Liver (tissue), 9 donors: Measurements from ENCODE around the gene PFDN4. TPM values are rescaled to one million over a fixed set of nuclear protein-coding genes. Genes with fewer than 3 reads are reported as not detected.
"Not testable (repeated sequence)": the region's sequence is repeated elsewhere in the genome, so short reads cannot be mapped to it uniquely, and the experiment has no call there.

Experiments used
- DNase-seq: peaks from one replicate; pipeline ENCODE4 v3.0.0-alpha.2; 2017; ENCODE audit warnings: low spot score
- H3K27ac ChIP-seq, 2 donors: one replicate each; pipeline ENCODE4 v1.7.0; 2013; ENCODE audit warnings: inconsistent platforms in 2 of 2, low read length in 2 of 2, control low read depth in 1 of 2, low read depth in 1 of 2, mild to moderate bottlenecking in 1 of 2
- H3K27me3 ChIP-seq, 4 donors: one replicate each; pipeline versions ENCODE4 v1.6.1 to v1.7.0; 2013; ENCODE audit warnings: low read length in 3 of 4, inconsistent platforms in 1 of 4, mild to moderate bottlenecking in 1 of 4, moderate library complexity in 1 of 4; ENCODE audit not compliant: control insufficient read depth in 4 of 4, insufficient read depth in 4 of 4
- H3K36me3 ChIP-seq, 4 donors: one replicate each; pipeline versions ENCODE4 v1.6.1 to v1.7.0; 2013; ENCODE audit warnings: low read length in 3 of 4, mild to moderate bottlenecking in 3 of 4, low read depth in 1 of 4, moderate library complexity in 1 of 4; ENCODE audit not compliant: control insufficient read depth in 4 of 4, insufficient read depth in 3 of 4
- H3K4me1 ChIP-seq, 4 donors: one replicate each; pipeline versions ENCODE4 v1.6.1 to v1.7.0; 2013; ENCODE audit warnings: low read length in 3 of 4, mild to moderate bottlenecking in 3 of 4, moderate library complexity in 1 of 4; ENCODE audit not compliant: control insufficient read depth in 4 of 4, insufficient read depth in 4 of 4
- H3K4me3 ChIP-seq, 3 donors: one replicate each; pipeline versions ENCODE4 v1.6.1 to v1.7.0; 2013; ENCODE audit warnings: low read length in 3 of 3, control low read depth in 1 of 3, low read depth in 1 of 3, mild to moderate bottlenecking in 1 of 3
- H3K9ac ChIP-seq, 2 donors: one replicate each; pipeline ENCODE4 v1.7.0; 2013; ENCODE audit warnings: low read length in 2 of 2, mild to moderate bottlenecking in 2 of 2, moderate library complexity in 2 of 2, control low read depth in 1 of 2, low read depth in 1 of 2
- H3K9me3 ChIP-seq, 4 donors: one replicate each; pipeline versions ENCODE4 v1.6.1 to v1.7.0; 2013; ENCODE audit warnings: low read length in 3 of 4; ENCODE audit not compliant: control insufficient read depth in 4 of 4
- EGR1 ChIP-seq, 2 donors: IDR thresholded peaks; 2 replicates each; pipeline ENCODE4 v1.6.1; 2016 to 2018; ENCODE audit warnings: antibody characterized with exemption in 2 of 2, low read depth in 2 of 2
- FOXA1 ChIP-seq: IDR thresholded peaks from 2 replicates; pipeline ENCODE4 v1.6.1; 2016; ENCODE audit warnings: antibody characterized with exemption
- FOXA2 ChIP-seq: IDR thresholded peaks from 2 replicates; pipeline ENCODE4 v1.6.1; 2016; ENCODE audit warnings: antibody characterized with exemption
- GABPA ChIP-seq, 2 donors: IDR thresholded peaks in 1 of 2; conservative IDR thresholded peaks in 1 of 2; 2 replicates each; pipeline ENCODE4 v1.6.1; 2016; ENCODE audit warnings: antibody characterized with exemption in 2 of 2, mild to moderate bottlenecking in 1 of 2, moderate library complexity in 1 of 2
- HNF4A ChIP-seq, 2 donors: conservative IDR thresholded peaks; 2 replicates each; pipeline ENCODE4 v1.6.1; 2016; ENCODE audit warnings: antibody characterized with exemption in 2 of 2, mild to moderate bottlenecking in 2 of 2
- HNF4G ChIP-seq: IDR thresholded peaks from 2 replicates; pipeline ENCODE4 v1.6.1; 2016; ENCODE audit warnings: antibody characterized with exemption
- JUND ChIP-seq, 2 donors: IDR thresholded peaks; 2 replicates each; pipeline ENCODE4 v1.6.1; 2016; ENCODE audit warnings: antibody characterized with exemption in 2 of 2
- NR2F2 ChIP-seq: IDR thresholded peaks from 2 replicates; pipeline ENCODE4 v1.6.1; 2016; ENCODE audit warnings: antibody characterized with exemption
- RAD21 ChIP-seq, 2 donors: IDR thresholded peaks; 2 replicates each; pipeline ENCODE4 v1.6.1; 2016; ENCODE audit warnings: antibody characterized with exemption in 2 of 2, mild to moderate bottlenecking in 2 of 2
- RXRA ChIP-seq, 2 donors: IDR thresholded peaks; 2 replicates each; pipeline ENCODE4 v1.6.1; 2017 to 2018; ENCODE audit warnings: antibody characterized with exemption in 2 of 2, mild to moderate bottlenecking in 1 of 2
- SP1 ChIP-seq: IDR thresholded peaks from 2 replicates; pipeline ENCODE4 v1.6.1; 2018; ENCODE audit warnings: antibody characterized with exemption, mild to moderate bottlenecking
- TAF1 ChIP-seq: conservative IDR thresholded peaks from 2 replicates; pipeline ENCODE4 v1.6.1; 2016; ENCODE audit warnings: antibody characterized with exemption, mild to moderate bottlenecking
- YY1 ChIP-seq: IDR thresholded peaks from 2 replicates; pipeline ENCODE4 v1.6.1; 2016; ENCODE audit warnings: antibody characterized with exemption, mild to moderate bottlenecking
- WGBS: extraction: QIAGEN DNeasy Blood & Tissue Kit; methylation state at CpG from one replicate; pipeline ENCODE4 v1.1.7; 2013; 5-methylcytosine and 5-hydroxymethylcytosine counted together
- polyA plus RNA-seq, 2 donors: library from polyadenylated mRNA; stranded (reverse) in 1 of 2; unstranded in 1 of 2; fragments of 200-250 nt in 1 of 2; fragments of >200 nt in 1 of 2; fragmentation: Nextera tagmentation in 1 of 2; extraction: Ambion mirVana in 1 of 2; gene quantifications; one replicate each; pipeline versions ENCODE4 v1.2.1 to v1.2.3, GENCODE V29; 2013 to 2015
- total RNA-seq, 2 donors: library from RNA; depleted of rRNA; stranded (reverse); fragments of >200 nt; gene quantifications; one replicate each; pipeline ENCODE4 v1.2.3, GENCODE V29; 2014
- TF ChIP-seq, protein P1 (sequence below): IDR thresholded peaks from 2 replicates; pipeline ENCODE4 v1.6.1; 2016; ENCODE audit warnings: antibody characterized with exemption, mild to moderate bottlenecking
- TF ChIP-seq, protein P2 (sequence below): IDR thresholded peaks from 2 replicates; pipeline ENCODE4 v1.6.1; 2016; ENCODE audit warnings: antibody characterized with exemption
- TF ChIP-seq, protein P3 (sequence below): IDR thresholded peaks from 2 replicates; pipeline ENCODE4 v1.6.1; 2016; ENCODE audit warnings: antibody characterized with exemption
- TF ChIP-seq, protein P4 (sequence below): IDR thresholded peaks from 2 replicates; pipeline ENCODE4 v1.6.1; 2016; ENCODE audit warnings: antibody characterized with exemption
- TF ChIP-seq, protein P5 (sequence below): fragments of 150-350 bp; IDR thresholded peaks from 2 replicates; pipeline ENCODE4 v1.5.1; 2017; ENCODE audit warnings: improper control_type of control experiment, low read depth, low read length; ENCODE audit not compliant: missing input control
- donor health status: healthy.
- donor health status: healthy.
- donor health status: healthy.
- donor health status: healthy.
- donor health status: healthy.

The PFDN4 gene
- total and polyA plus RNA-seq, 4 donors, result 12.9 to 17.3 (median 13.5) TPM

DNA sequence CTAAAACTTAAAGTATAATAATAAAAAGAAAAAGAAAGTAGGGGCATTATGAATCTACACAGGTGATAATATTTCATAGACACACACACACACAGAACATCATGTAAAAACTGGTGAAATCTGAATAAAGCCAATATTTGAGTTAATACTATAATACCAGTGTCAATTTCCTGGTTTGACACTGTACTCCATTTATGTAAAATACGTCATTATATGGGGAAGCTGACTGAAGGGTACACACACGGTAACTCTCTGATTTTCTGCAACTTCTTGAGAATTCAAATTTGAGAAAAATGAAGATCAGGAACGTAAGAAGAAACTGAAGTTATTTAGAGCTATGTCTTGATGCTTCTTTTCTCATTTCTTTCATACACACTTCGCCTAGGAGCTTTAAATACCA is 36.2 kb downstream of the PFDN4 start (continued):
- TF ChIP-seq, protein P1, sequence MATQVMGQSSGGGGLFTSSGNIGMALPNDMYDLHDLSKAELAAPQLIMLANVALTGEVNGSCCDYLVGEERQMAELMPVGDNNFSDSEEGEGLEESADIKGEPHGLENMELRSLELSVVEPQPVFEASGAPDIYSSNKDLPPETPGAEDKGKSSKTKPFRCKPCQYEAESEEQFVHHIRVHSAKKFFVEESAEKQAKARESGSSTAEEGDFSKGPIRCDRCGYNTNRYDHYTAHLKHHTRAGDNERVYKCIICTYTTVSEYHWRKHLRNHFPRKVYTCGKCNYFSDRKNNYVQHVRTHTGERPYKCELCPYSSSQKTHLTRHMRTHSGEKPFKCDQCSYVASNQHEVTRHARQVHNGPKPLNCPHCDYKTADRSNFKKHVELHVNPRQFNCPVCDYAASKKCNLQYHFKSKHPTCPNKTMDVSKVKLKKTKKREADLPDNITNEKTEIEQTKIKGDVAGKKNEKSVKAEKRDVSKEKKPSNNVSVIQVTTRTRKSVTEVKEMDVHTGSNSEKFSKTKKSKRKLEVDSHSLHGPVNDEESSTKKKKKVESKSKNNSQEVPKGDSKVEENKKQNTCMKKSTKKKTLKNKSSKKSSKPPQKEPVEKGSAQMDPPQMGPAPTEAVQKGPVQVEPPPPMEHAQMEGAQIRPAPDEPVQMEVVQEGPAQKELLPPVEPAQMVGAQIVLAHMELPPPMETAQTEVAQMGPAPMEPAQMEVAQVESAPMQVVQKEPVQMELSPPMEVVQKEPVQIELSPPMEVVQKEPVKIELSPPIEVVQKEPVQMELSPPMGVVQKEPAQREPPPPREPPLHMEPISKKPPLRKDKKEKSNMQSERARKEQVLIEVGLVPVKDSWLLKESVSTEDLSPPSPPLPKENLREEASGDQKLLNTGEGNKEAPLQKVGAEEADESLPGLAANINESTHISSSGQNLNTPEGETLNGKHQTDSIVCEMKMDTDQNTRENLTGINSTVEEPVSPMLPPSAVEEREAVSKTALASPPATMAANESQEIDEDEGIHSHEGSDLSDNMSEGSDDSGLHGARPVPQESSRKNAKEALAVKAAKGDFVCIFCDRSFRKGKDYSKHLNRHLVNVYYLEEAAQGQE, result no peak
- TF ChIP-seq, protein P2, sequence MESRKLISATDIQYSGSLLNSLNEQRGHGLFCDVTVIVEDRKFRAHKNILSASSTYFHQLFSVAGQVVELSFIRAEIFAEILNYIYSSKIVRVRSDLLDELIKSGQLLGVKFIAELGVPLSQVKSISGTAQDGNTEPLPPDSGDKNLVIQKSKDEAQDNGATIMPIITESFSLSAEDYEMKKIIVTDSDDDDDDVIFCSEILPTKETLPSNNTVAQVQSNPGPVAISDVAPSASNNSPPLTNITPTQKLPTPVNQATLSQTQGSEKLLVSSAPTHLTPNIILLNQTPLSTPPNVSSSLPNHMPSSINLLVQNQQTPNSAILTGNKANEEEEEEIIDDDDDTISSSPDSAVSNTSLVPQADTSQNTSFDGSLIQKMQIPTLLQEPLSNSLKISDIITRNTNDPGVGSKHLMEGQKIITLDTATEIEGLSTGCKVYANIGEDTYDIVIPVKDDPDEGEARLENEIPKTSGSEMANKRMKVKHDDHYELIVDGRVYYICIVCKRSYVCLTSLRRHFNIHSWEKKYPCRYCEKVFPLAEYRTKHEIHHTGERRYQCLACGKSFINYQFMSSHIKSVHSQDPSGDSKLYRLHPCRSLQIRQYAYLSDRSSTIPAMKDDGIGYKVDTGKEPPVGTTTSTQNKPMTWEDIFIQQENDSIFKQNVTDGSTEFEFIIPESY, result no peak
- no peak for TF ChIP-seq GABPA (IDR thresholded peaks at IDR 0.05 in 1 of 2, conservative IDR thresholded peaks at IDR 0.05 in 1 of 2)

DNA sequence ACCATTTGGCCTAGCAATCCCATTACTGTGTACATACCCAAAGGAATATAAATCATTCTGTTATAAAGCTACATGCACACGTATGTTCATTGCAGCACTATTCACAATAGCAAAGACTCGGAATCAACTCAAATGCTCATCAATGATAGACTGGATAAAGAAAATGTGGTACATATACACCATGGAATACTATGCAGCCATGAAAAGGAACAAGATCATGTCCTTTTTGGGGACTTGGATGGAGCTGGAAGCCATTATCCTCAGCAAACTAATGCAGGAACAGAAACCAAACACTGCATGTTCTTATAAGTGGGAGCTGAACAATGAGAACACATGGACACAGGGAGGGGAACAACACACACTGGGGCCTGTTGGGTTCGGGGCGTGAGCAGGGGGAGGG is 40.8 kb downstream of the PFDN4 start:
- H3K27ac ChIP-seq, H3K9me3 ChIP-seq, H3K4me3 ChIP-seq, DNase-seq, H3K36me3 ChIP-seq, H3K9ac ChIP-seq, H3K27me3 ChIP-seq, H3K4me1 ChIP-seq: not testable (repeated sequence)
- WGBS, result 82% methylated on average over 4 of the region's 4 CpGs

DNA sequence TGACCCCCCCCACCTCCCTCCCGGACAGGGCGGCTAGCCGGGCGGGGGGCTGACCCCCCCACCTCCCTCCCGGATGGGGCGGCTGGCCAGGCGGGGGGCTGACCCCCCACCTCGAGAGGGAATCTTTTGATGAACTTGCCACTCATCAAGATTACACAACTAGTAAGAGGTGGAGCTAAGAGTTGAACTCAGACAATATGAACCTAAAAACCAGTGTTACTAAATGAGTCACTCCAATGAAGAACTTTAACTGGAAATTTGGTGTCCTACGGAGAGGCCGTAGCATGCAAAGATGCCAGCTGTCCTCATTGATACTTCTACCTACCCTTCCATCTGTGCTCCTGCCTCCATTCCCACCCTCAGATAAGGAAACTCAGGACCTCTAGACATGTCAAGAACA is 42.8 kb downstream of the PFDN4 start:
- H3K27me3 ChIP-seq, result no peaks in the 10 kb centered on the region
- H3K36me3 ChIP-seq, result no peaks in the 10 kb centered on the region
- TF ChIP-seq NR2F2 (no peak), HNF4G (no peak), GABPA (IDR thresholded peaks at IDR 0.05 in 1 of 2, conservative IDR thresholded peaks at IDR 0.05 in 1 of 2) (no peak), SP1 (no peak), TAF1 (no peak), FOXA2 (no peak), FOXA1 (no peak), EGR1 (IDR thresholded peaks at IDR 0.05; ENCODE audit: low read depth in 2 of 2) (no peak), HNF4A (conservative IDR thresholded peaks at IDR 0.05) (no peak), RAD21 (IDR thresholded peaks at IDR 0.05) (no peak), RXRA (IDR thresholded peaks at IDR 0.05) (no peak), JUND (IDR thresholded peaks at IDR 0.05) (no peak), YY1 (no peak)
- TF ChIP-seq, protein P3, sequence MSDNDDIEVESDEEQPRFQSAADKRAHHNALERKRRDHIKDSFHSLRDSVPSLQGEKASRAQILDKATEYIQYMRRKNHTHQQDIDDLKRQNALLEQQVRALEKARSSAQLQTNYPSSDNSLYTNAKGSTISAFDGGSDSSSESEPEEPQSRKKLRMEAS, result no peak
- TF ChIP-seq, protein P4, sequence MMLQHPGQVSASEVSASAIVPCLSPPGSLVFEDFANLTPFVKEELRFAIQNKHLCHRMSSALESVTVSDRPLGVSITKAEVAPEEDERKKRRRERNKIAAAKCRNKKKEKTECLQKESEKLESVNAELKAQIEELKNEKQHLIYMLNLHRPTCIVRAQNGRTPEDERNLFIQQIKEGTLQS, result no peak
- TF ChIP-seq, protein P2, result no peak
- TF ChIP-seq, protein P1, result no peak
- TF ChIP-seq, protein P5, sequence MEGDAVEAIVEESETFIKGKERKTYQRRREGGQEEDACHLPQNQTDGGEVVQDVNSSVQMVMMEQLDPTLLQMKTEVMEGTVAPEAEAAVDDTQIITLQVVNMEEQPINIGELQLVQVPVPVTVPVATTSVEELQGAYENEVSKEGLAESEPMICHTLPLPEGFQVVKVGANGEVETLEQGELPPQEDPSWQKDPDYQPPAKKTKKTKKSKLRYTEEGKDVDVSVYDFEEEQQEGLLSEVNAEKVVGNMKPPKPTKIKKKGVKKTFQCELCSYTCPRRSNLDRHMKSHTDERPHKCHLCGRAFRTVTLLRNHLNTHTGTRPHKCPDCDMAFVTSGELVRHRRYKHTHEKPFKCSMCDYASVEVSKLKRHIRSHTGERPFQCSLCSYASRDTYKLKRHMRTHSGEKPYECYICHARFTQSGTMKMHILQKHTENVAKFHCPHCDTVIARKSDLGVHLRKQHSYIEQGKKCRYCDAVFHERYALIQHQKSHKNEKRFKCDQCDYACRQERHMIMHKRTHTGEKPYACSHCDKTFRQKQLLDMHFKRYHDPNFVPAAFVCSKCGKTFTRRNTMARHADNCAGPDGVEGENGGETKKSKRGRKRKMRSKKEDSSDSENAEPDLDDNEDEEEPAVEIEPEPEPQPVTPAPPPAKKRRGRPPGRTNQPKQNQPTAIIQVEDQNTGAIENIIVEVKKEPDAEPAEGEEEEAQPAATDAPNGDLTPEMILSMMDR, result no peak
- H3K9ac ChIP-seq, result no peak overlapping the region
- H3K4me1 ChIP-seq, result no peaks in the 10 kb centered on the region
- 91% methylated on average over 10 of the region's 10 CpGs for WGBS
- DNase-seq, result no peak
- no peak overlapping the region for H3K27ac ChIP-seq
- H3K9me3 ChIP-seq, result no peaks in the 10 kb centered on the region
- H3K4me3 ChIP-seq, result no peak overlapping the region
